ENCODE data around the gene SOHLH1. TPM values are rescaled to one million over a fixed set of nuclear protein-coding genes. Genes with fewer than 3 reads are reported as not detected.

The SOHLH1 gene
- total RNA-seq, 1 experiment from 2014 or later = not detected

DNA sequence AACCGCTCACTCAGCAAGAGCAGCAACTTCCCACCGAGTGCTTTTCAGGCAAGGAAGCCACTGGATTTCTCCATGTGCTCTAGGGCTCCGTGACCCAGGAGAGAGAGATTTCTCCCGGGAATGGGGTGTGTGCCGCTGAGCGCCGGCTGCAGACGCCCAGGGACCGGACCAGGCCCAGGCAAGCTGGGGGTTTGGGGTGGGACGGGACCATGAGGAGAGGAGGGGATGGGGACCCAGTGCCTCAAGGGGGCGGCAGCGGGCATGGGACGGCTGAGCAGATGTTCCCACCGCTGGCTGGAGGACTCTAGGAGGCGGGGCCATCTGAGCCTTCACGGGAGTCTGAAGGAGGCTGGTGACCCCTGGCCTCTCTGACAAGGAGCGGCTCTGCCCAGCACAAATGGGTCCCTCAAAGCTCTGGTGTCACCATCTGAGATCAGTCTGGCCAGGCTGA, 27.7 kb downstream of the SOHLH1 start:
- Histone ChIP-seq H3K9me2 (ENCODE audit: insufficient read depth) (no peaks in the 10 kb centered on the region), H2AFZ (ENCODE audit: low read depth, low read length, poor library complexity, severe bottlenecking) (no peak overlapping the region), H3K4me2 (ENCODE audit: low read length) (no peak overlapping the region), H3K9ac (ENCODE audit: low read length) (no peak overlapping the region), H3K36me3 (ENCODE audit: control insufficient read depth in 1 of 2, insufficient read depth in 2 of 2, low read length in 2 of 2) (no peaks in the 10 kb centered on the region), H3K4me1 (ENCODE audit: control insufficient read depth in 1 of 2, insufficient read depth in 2 of 2, low read length in 2 of 2) (no peaks in the 10 kb centered on the region), H3K79me2 (ENCODE audit: insufficient read depth, low read length) (no peaks in the 10 kb centered on the region), H3K27me3 (ENCODE audit: insufficient read depth, low read length) (peaks cover 4% of the 10 kb centered on the region; the same call in 1 of the 2 replicates), H3K27ac (ENCODE audit: low read depth, low read length) (no peak overlapping the region), H4K20me1 (ENCODE audit: insufficient read depth) (no peaks in the 10 kb centered on the region), H3K4me3 (replicated peaks in 1 of 2; ENCODE audit: low read depth in 1 of 2, low read length in 2 of 2) (no peak overlapping the region), H3K9me3 (ENCODE audit: control insufficient read depth in 1 of 2, insufficient read depth in 1 of 2, low read depth in 1 of 2, low read length in 2 of 2) (no peaks in the 10 kb centered on the region)
- intact Hi-C loops (cut with micrococcal nuclease) = no loop called here
- TF ChIP-seq, protein P1, sequence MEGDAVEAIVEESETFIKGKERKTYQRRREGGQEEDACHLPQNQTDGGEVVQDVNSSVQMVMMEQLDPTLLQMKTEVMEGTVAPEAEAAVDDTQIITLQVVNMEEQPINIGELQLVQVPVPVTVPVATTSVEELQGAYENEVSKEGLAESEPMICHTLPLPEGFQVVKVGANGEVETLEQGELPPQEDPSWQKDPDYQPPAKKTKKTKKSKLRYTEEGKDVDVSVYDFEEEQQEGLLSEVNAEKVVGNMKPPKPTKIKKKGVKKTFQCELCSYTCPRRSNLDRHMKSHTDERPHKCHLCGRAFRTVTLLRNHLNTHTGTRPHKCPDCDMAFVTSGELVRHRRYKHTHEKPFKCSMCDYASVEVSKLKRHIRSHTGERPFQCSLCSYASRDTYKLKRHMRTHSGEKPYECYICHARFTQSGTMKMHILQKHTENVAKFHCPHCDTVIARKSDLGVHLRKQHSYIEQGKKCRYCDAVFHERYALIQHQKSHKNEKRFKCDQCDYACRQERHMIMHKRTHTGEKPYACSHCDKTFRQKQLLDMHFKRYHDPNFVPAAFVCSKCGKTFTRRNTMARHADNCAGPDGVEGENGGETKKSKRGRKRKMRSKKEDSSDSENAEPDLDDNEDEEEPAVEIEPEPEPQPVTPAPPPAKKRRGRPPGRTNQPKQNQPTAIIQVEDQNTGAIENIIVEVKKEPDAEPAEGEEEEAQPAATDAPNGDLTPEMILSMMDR (IDR thresholded peaks at IDR 0.05 in 2 of 3, conservative IDR thresholded peaks at IDR 0.05 in 1 of 3; ENCODE audit: borderline replicate concordance in 1 of 3, insufficient read depth in 1 of 3, low read depth in 2 of 3, low read length in 2 of 3) = peak; percentile 8 to 35 (median 33); a peak in 4 of 6 replicates
- no peak for TF ChIP-seq POLR2AphosphoS5 (IDR thresholded peaks at IDR 0.05; ENCODE audit: low read depth, low read length)
- TF ChIP-seq RAD21 (IDR thresholded peaks at IDR 0.05; ENCODE audit: low read depth) = peak; percentile 32
- DNase-seq (ENCODE audit: low read depth, low spot score) (no peak), ATAC-seq (peak; percentile 91)
- POLR2A ChIA-PET = no interaction called here
- RAD21 ChIA-PET (ENCODE audit: low non-redundant PET in 1 of 2, low total read pairs in 2 of 2, uncharacterized antibody in 2 of 2, unreplicated experiment in 2 of 2) = no interaction called here
- CTCF ChIA-PET = no interaction called here
- BruUV-seq (replicated peaks) = no TSS peak

DNA sequence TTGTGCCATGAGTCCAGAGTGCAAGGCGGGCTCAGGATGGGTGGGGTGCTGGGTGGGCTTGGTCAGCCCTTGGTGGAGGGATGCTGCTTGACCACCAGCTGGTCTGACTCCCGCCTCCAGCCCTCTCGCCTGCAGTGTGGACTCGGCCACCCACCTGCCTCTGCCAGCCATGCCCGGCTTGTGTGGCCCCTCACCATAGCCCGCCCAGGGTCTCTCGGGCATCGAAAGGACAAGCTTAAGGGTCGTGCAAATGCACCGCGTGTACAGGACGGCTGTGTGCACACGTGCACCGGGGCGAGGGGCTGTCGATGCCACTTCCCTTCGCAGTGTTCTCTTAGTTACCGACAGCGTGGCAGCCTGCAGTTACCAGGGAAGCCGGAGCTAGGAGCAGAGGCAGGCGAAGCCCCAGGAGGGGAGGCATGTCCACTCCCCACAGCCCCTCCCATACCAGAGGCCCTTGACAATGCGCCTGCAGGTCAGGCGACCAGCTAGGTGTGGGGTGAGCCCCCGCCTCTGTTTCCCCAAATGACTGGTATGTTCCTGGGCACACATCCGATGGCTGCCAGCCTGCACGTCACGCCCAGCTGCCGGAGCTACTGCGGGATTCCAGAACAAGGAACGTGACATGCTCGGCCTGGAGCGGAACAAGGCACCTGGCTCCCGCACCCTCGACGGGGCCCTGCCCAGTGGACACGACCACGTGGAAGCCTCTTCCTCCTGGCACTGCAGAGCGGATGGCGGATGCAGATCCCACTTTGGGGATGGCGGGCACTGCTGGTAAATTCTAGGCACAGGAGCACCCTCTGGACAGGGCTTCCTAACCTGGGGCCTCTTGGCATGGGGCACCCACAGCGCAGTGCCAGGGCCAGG, 28.3 kb downstream of the SOHLH1 start:
- H3K4me2 ChIP-seq (ENCODE audit: low read length) = no peak overlapping the region
- no peaks in the 10 kb centered on the region for H3K4me1 ChIP-seq (ENCODE audit: control insufficient read depth in 1 of 2, insufficient read depth in 2 of 2, low read length in 2 of 2)
- POLR2A ChIA-PET = no interaction called here
- H3K36me3 ChIP-seq (ENCODE audit: control insufficient read depth in 1 of 2, insufficient read depth in 2 of 2, low read length in 2 of 2) = no peaks in the 10 kb centered on the region
- H3K4me3 ChIP-seq (replicated peaks in 1 of 2; ENCODE audit: low read depth in 1 of 2, low read length in 2 of 2) = no peak overlapping the region
- no peaks in the 10 kb centered on the region for H3K79me2 ChIP-seq (ENCODE audit: insufficient read depth, low read length)
- no peak overlapping the region for H3K9ac ChIP-seq (ENCODE audit: low read length)
- CTCF ChIA-PET = no interaction called here
- no peaks in the 10 kb centered on the region for H3K9me2 ChIP-seq (ENCODE audit: insufficient read depth)
- TF ChIP-seq YY1 (IDR thresholded peaks at IDR 0.05; ENCODE audit: extremely low read depth, insufficient replicate concordance, low read depth, low read length) = no peak
- RAD21 ChIA-PET (ENCODE audit: low non-redundant PET in 1 of 2, low total read pairs in 2 of 2, uncharacterized antibody in 2 of 2, unreplicated experiment in 2 of 2) = no interaction called here
- no peaks in the 10 kb centered on the region for H4K20me1 ChIP-seq (ENCODE audit: insufficient read depth)
- intact Hi-C loops (cut with micrococcal nuclease) = no loop called here
- H3K9me3 ChIP-seq (ENCODE audit: control insufficient read depth in 1 of 2, insufficient read depth in 1 of 2, low read depth in 1 of 2, low read length in 2 of 2) = no peaks in the 10 kb centered on the region
- no peak overlapping the region for H3K27ac ChIP-seq (ENCODE audit: low read depth, low read length)
- DNase-seq (ENCODE audit: low read depth, low spot score) (no peak), ATAC-seq (no peak)
- peaks cover 4% of the 10 kb centered on the region; the same call in 1 of the 2 replicates for H3K27me3 ChIP-seq (ENCODE audit: insufficient read depth, low read length)
- H2AFZ ChIP-seq (ENCODE audit: low read depth, low read length, poor library complexity, severe bottlenecking) = no peak overlapping the region
- BruUV-seq (replicated peaks) = no TSS peak

Measured in HCT116 (cell line).